Measurements from ENCODE around the gene SENP5. TPM values are rescaled to one million over a fixed set of nuclear protein-coding genes. Genes with fewer than 3 reads are reported as not detected.

SENP5 gene
- total and polyA plus RNA-seq, 9 of the 15 experiments (the other 6 are each of a cell fraction or from before 2014, with no cell fraction given), result 18.3 to 59.7 (median 35.8) TPM

- TF ChIP-seq ATF4 (CRISPR knock-in tag; IDR thresholded peaks at IDR 0.05) (0 out of 2 replicates have a peak, but pooled peaks have one; percentile 11), BCLAF1 (IDR thresholded peaks at IDR 0.05; ENCODE audit: borderline replicate concordance in 1 of 2, control insufficient read depth in 1 of 2, low read depth in 2 of 2, low read length in 1 of 2) (peak in 1 of 2 experiments; percentile 65; a peak in 2 of 4 replicates), PHF20 (IDR thresholded peaks at IDR 0.05; ENCODE audit: partially characterized antibody) (peak; percentile 96), ZBTB1 (CRISPR knock-in tag; IDR thresholded peaks at IDR 0.05; ENCODE audit: borderline replicate concordance, low read depth) (peak; percentile 56; the same call in 1 of the 2 replicates), SP1 (CRISPR knock-in tag; IDR thresholded peaks at IDR 0.05) (peak; percentile 97; the same call in 1 of the 2 replicates), ZBED1 (IDR thresholded peaks at IDR 0.05) (peak; percentile 73; the same call in 1 of the 2 replicates), EP300 (IDR thresholded peaks at IDR 0.05; ENCODE audit: low read length) (peak; percentile 69), CC2D1A (IDR thresholded peaks at IDR 0.05) (peak; percentile 60), CCAR2 (IDR thresholded peaks at IDR 0.05; ENCODE audit: low read depth, low read length) (no peak), PKNOX1 (IDR thresholded peaks at IDR 0.05) (0 out of 2 replicates have a peak, but pooled peaks have one; percentile 30), MAFK (IDR thresholded peaks at IDR 0.05; ENCODE audit: low read length) (0 out of 2 replicates have a peak, but pooled peaks have one; percentile 5), NCOR1 (IDR thresholded peaks at IDR 0.05) (peak; percentile 22; the same call in 1 of the 2 replicates), CBFA2T3 (IDR thresholded peaks at IDR 0.05) (no peak), ZKSCAN8 (CRISPR knock-in tag; IDR thresholded peaks at IDR 0.05) (no peak), DMBX1 (CRISPR knock-in tag; IDR thresholded peaks at IDR 0.05; ENCODE audit: borderline replicate concordance) (no peak)
- TF ChIP-seq, protein P1, sequence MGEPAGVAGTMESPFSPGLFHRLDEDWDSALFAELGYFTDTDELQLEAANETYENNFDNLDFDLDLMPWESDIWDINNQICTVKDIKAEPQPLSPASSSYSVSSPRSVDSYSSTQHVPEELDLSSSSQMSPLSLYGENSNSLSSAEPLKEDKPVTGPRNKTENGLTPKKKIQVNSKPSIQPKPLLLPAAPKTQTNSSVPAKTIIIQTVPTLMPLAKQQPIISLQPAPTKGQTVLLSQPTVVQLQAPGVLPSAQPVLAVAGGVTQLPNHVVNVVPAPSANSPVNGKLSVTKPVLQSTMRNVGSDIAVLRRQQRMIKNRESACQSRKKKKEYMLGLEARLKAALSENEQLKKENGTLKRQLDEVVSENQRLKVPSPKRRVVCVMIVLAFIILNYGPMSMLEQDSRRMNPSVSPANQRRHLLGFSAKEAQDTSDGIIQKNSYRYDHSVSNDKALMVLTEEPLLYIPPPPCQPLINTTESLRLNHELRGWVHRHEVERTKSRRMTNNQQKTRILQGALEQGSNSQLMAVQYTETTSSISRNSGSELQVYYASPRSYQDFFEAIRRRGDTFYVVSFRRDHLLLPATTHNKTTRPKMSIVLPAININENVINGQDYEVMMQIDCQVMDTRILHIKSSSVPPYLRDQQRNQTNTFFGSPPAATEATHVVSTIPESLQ (CRISPR knock-in tag; IDR thresholded peaks at IDR 0.05), result peak; percentile 31; the same call in 1 of the 2 replicates
- TF ChIP-seq, protein P2, sequence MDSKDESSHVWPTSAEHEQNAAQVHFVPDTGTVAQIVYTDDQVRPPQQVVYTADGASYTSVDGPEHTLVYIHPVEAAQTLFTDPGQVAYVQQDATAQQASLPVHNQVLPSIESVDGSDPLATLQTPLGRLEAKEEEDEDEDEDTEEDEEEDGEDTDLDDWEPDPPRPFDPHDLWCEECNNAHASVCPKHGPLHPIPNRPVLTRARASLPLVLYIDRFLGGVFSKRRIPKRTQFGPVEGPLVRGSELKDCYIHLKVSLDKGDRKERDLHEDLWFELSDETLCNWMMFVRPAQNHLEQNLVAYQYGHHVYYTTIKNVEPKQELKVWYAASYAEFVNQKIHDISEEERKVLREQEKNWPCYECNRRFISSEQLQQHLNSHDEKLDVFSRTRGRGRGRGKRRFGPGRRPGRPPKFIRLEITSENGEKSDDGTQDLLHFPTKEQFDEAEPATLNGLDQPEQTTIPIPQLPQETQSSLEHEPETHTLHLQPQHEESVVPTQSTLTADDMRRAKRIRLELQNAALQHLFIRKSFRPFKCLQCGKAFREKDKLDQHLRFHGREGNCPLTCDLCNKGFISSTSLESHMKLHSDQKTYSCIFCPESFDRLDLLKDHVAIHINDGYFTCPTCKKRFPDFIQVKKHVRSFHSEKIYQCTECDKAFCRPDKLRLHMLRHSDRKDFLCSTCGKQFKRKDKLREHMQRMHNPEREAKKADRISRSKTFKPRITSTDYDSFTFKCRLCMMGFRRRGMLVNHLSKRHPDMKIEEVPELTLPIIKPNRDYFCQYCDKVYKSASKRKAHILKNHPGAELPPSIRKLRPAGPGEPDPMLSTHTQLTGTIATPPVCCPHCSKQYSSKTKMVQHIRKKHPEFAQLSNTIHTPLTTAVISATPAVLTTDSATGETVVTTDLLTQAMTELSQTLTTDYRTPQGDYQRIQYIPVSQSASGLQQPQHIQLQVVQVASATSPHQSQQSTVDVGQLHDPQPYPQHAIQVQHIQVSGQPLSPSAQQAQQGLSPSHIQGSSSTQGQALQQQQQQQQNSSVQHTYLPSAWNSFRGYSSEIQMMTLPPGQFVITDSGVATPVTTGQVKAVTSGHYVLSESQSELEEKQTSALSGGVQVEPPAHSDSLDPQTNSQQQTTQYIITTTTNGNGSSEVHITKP (IDR thresholded peaks at IDR 0.05; ENCODE audit: partially characterized antibody), result peak; percentile 20
Measured at GRCh38 chr3:196942226-196942914, 74.7 kb downstream of the SENP5 start, which contains the start of gene NCBP2 (continued).

All from K562 (cell line).